ENCODE results near the gene TRIM52.

TRIM52 gene

GRCh38 chr5:181258576-181258975, 2.4 kb downstream of the TRIM52 start:
- no peak for DNase-seq (ENCODE audit: low read depth, low spot score)

- no peak for DNase-seq (ENCODE audit: low read depth, low spot score)
Measured at GRCh38 chr5:181255836-181256578, 4.9 kb downstream of the TRIM52 start.

GRCh38 chr5:181255276-181255675, 5.7 kb downstream of the TRIM52 start:
- DNase-seq (ENCODE audit: low read depth, low spot score), result no peak

GRCh38 chr5:181248277-181248676, 12.7 kb downstream of the TRIM52 start:
- no peak for DNase-seq (ENCODE audit: low read depth, low spot score)

GRCh38 chr5:181246276-181247049, 14.5 kb downstream of the TRIM52 start:
- peak; percentile 21 for DNase-seq (ENCODE audit: low read depth, low spot score)

- DNase-seq (ENCODE audit: low read depth, low spot score), result no peak
Measured at GRCh38 chr5:181245427-181246275, 15.3 kb downstream of the TRIM52 start.

- DNase-seq (ENCODE audit: low read depth, low spot score), result peak; percentile 85
Measured at GRCh38 chr5:181243564-181244343, 17.2 kb downstream of the TRIM52 start, which contains the start of gene RACK1. TSS of gene RACK1 (minus strand) at chr5:181243906. CDS start at chr5:181243800, 106 bp downstream.

- DNase-seq (ENCODE audit: low read depth, low spot score), result no peak
Measured at GRCh38 chr5:181243018-181243563, 17.9 kb downstream of the TRIM52 start.

- no peak for DNase-seq (ENCODE audit: low read depth, low spot score)
Measured at GRCh38 chr5:181242031-181242451, 18.9 kb downstream of the TRIM52 start.

GRCh38 chr5:181241393-181241975, 19.5 kb downstream of the TRIM52 start:
- DNase-seq (ENCODE audit: low read depth, low spot score), result no peak

GRCh38 chr5:181239062-181239663, 21.8 kb downstream of the TRIM52 start:
- no peak for DNase-seq (ENCODE audit: low read depth, low spot score)

- DNase-seq (ENCODE audit: low read depth, low spot score), result no peak
Measured at GRCh38 chr5:181237729-181238385, 23.1 kb downstream of the TRIM52 start.

GRCh38 chr5:181236954-181237641, 23.8 kb downstream of the TRIM52 start:
- no peak for DNase-seq (ENCODE audit: low read depth, low spot score)

- DNase-seq (ENCODE audit: low read depth, low spot score), result no peak
Measured at GRCh38 chr5:181236471-181236870, 24.5 kb downstream of the TRIM52 start.

- no peak for DNase-seq (ENCODE audit: low read depth, low spot score)
Measured at GRCh38 chr5:181235689-181236366, 25.1 kb downstream of the TRIM52 start.

GRCh38 chr5:181235323-181235688, 25.6 kb downstream of the TRIM52 start:
- DNase-seq (ENCODE audit: low read depth, low spot score), result no peak

- no peak for DNase-seq (ENCODE audit: low read depth, low spot score)
Measured at GRCh38 chr5:181234455-181235306, 26.3 kb downstream of the TRIM52 start.
